GM19452 (cell line): Measurements from ENCODE around the gene FAM98C.
"Not testable (repeated sequence)": the region's sequence is repeated elsewhere in the genome, so short reads cannot be mapped to it uniquely, and the experiment has no call there.

Experiments
- ATAC-seq: cut with Tn5 transposase; IDR thresholded peaks from one replicate; pipeline ENCODE4 v1.9.1; 2021; ENCODE audit not compliant: unreplicated experiment

Gene FAM98C

GRCh38 chr19:38425222-38425809, 22.4 kb downstream of the FAM98C start:
- no peak for ATAC-seq

- no peak for ATAC-seq
Measured at GRCh38 chr19:38425810-38426466, 23.0 kb downstream of the FAM98C start, which contains the start of gene RASGRP4. Gene RASGRP4 (minus strand): TSS chr19:38426219. CDS start chr19:38426091, 128 bp downstream.

GRCh38 chr19:38427035-38427677, 24.3 kb downstream of the FAM98C start:
- not testable (repeated sequence) for ATAC-seq

- no peak for ATAC-seq
Measured at GRCh38 chr19:38429055-38429810, 26.3 kb downstream of the FAM98C start.

- ATAC-seq, result no peak
Measured at GRCh38 chr19:38429811-38430156, 26.9 kb downstream of the FAM98C start.

- ATAC-seq, result no peak
Measured at GRCh38 chr19:38430931-38431330, 28.0 kb downstream of the FAM98C start.

- ATAC-seq, result no peak
Measured at GRCh38 chr19:38433268-38433733, 30.4 kb downstream of the FAM98C start, which contains the start of gene RYR1. Gene RYR1 (plus strand): TSS chr19:38433691. CDS start chr19:38433830, 139 bp downstream.

- ATAC-seq, result no peak
Measured at GRCh38 chr19:38434549-38435051, 31.7 kb downstream of the FAM98C start.

GRCh38 chr19:38437295-38437694, 34.4 kb downstream of the FAM98C start:
- no peak for ATAC-seq

- no peak for ATAC-seq
Measured at GRCh38 chr19:38437917-38438316, 35.0 kb downstream of the FAM98C start.

- ATAC-seq, result no peak
Measured at GRCh38 chr19:38440592-38440991, 37.7 kb downstream of the FAM98C start.

GRCh38 chr19:38441657-38442348, 38.9 kb downstream of the FAM98C start:
- no peak for ATAC-seq

GRCh38 chr19:38442736-38443135, 39.8 kb downstream of the FAM98C start:
- no peak for ATAC-seq

- ATAC-seq, result no peak
Measured at GRCh38 chr19:38443458-38443999, 40.6 kb downstream of the FAM98C start.

- ATAC-seq, result no peak
Measured at GRCh38 chr19:38444026-38444425, 41.1 kb downstream of the FAM98C start.

GRCh38 chr19:38445362-38445761, 42.5 kb downstream of the FAM98C start:
- no peak for ATAC-seq

GRCh38 chr19:38448225-38448624, 45.3 kb downstream of the FAM98C start:
- ATAC-seq, result no peak

GRCh38 chr19:38449518-38449917, 46.6 kb downstream of the FAM98C start:
- ATAC-seq, result no peak

- no peak for ATAC-seq
Measured at GRCh38 chr19:38451036-38451435, 48.1 kb downstream of the FAM98C start.

- ATAC-seq, result no peak
Measured at GRCh38 chr19:38451629-38452028, 48.7 kb downstream of the FAM98C start.
